Psoas muscle (tissue), 8 donors: ENCODE results near the gene RNF130. TPM values are rescaled to one million over a fixed set of nuclear protein-coding genes. Genes with fewer than 3 reads are reported as not detected.

Source experiments
- ATAC-seq, 4 donors: fragments of 200-7000 bp; cut with Tn5 transposase; one replicate each; pipeline ENCODE4 v1.9.1; 2020; ENCODE audit warnings: moderate library complexity in 3 of 4, mild to moderate bottlenecking in 2 of 4
- DNase-seq, 2 donors: peaks; one replicate each; pipeline ENCODE4 v3.0.0-alpha.2; 2020
- H3K27ac ChIP-seq: fragments of 200-600 bp; one replicate; pipeline ENCODE4 v1.8.0; 2022
- H3K27me3 ChIP-seq, 3 donors: fragments of 200-600 bp in 1 of 3; one replicate each; pipeline versions ENCODE4 v1.6.1 to v1.8.0; 2013 to 2022; ENCODE audit warnings: low read length in 2 of 3, mild to moderate bottlenecking in 2 of 3, moderate library complexity in 1 of 3; ENCODE audit not compliant: insufficient read depth in 3 of 3
- H3K36me3 ChIP-seq, 2 donors: fragments of 200-600 bp in 1 of 2; one replicate each; pipeline versions ENCODE4 v1.6.1 to v1.8.0; 2013 to 2022; ENCODE audit warnings: low read depth in 1 of 2, mild to moderate bottlenecking in 1 of 2, moderate library complexity in 1 of 2; ENCODE audit not compliant: insufficient read depth in 1 of 2
- H3K4me1 ChIP-seq: fragments of 200-600 bp; one replicate; pipeline ENCODE4 v1.8.0; 2022
- H3K4me3 ChIP-seq: fragments of 200-600 bp; one replicate; pipeline ENCODE4 v1.8.0; 2022; ENCODE audit warnings: mild to moderate bottlenecking
- H3K9me3 ChIP-seq: fragments of 200-600 bp; one replicate; pipeline ENCODE4 v1.8.0; 2022
- CTCF ChIP-seq: fragments of 200-600 bp; IDR thresholded peaks from one replicate; pipeline ENCODE4 v1.8.0; 2022; ENCODE audit warnings: antibody characterized with exemption
- WGBS, 3 donors: extraction: QIAGEN DNeasy Blood & Tissue Kit; methylation state at CpG; one replicate each; pipeline versions ENCODE4 v1.1.6 to v1.1.7; 2013; 5-methylcytosine and 5-hydroxymethylcytosine counted together
- intact Hi-C, 2 donors: fragments of 100-400 bp; cut with DNase I; formaldehyde crosslinking; loops; one replicate each; pipeline versions ENCODE4 v1.11.0 to v1.14.2; 2022
- polyA plus RNA-seq, 3 donors: library from polyadenylated mRNA; stranded (reverse); fragments of 200-250 nt; gene quantifications; one replicate each; pipeline ENCODE4 v1.2.3, GENCODE V29; 2013
- total RNA-seq, 4 donors: library from RNA; stranded (reverse); fragmentation: NEBNext Ultra II Directional in 2 of 4; extraction: Animal tissue kit (Norgen Biotek cat#: 25700) in 2 of 4; gene quantifications; one replicate each; pipeline versions ENCODE4 v1.2.1 to v1.2.4, GENCODE V29; 2021 to 2023
- donor health status: healthy with polysubstance abuse.
- donor health status: DM: no; HTN: no; CAD: no; lungs with moderate emphysema.
- donor health status: Bipolar disorder and iron deficiency.
- donor health status: healthy.
- donor health status: DM: yes; HTN: yes; CAD: no.
- donor health status: DM: no; HTN: no; CAD: no.
- donor health status: DM: no; HTN: no; CAD: no.
- donor health status: DM: yes; HTN: yes; CAD: no.

The RNF130 gene
- total and polyA plus RNA-seq, 7 donors = 34.1 to 45.3 (median 37.2) TPM

- WGBS, 3 donors = 74 to 84% (median 75%) methylated on average over 9 of the region's 9 CpGs
- intact Hi-C loops = loop anchor here in 1 of 2 donors (5.0 to 10.0 kb wide), 2 partner anchors 162 to 515 kb away; partner anchors contain the start of genes RUFY1 and TBC1D9B
- H3K4me3 ChIP-seq = peak overlapping the region; percentile 93
- peaks cover 19% of the 10 kb centered on the region for H3K4me1 ChIP-seq
- no peak overlapping the region for H3K27ac ChIP-seq
- no peaks in the 10 kb centered on the region for H3K27me3 ChIP-seq
- DNase-seq (no peak), ATAC-seq (no peak)
- TF ChIP-seq CTCF = no peak
- H3K9me3 ChIP-seq = peaks cover 5% of the 10 kb centered on the region
- no peaks in the 10 kb centered on the region for H3K36me3 ChIP-seq
These were observed 1.8 kb downstream of the RNF130 start for GRCh38 chr5:180069589-180070247.

- no peak for DNase-seq
- H3K4me1 ChIP-seq = peaks cover 19% of the 10 kb centered on the region
- no peak overlapping the region for H3K27ac ChIP-seq
- 66 to 85% (median 75%) methylated on average over 6 of the region's 6 CpGs for WGBS, 3 donors
- intact Hi-C loops = no loop called here
- H3K9me3 ChIP-seq = peaks cover 5% of the 10 kb centered on the region
- ATAC-seq = no peak
- H3K36me3 ChIP-seq = no peaks in the 10 kb centered on the region
- no peaks in the 10 kb centered on the region for H3K27me3 ChIP-seq
- H3K4me3 ChIP-seq = no peak overlapping the region
- no peak for TF ChIP-seq CTCF
These were observed 3.0 kb downstream of the RNF130 start for GRCh38 chr5:180068519-180069090.

GRCh38 chr5:180067986-180068385 lies 3.6 kb downstream of the RNF130 start:
- H3K4me3 ChIP-seq = no peak overlapping the region
- no peak for ATAC-seq
- H3K9me3 ChIP-seq = peaks cover 5% of the 10 kb centered on the region
- DNase-seq = no peak
- whole genome bisulfite sequencing, 3 donors = 73 to 87% (median 80%) methylated on average over 4 of the region's 4 CpGs
- H3K36me3 ChIP-seq = no peaks in the 10 kb centered on the region
- H3K27ac ChIP-seq = no peak overlapping the region
- H3K4me1 ChIP-seq = peaks cover 19% of the 10 kb centered on the region
- no peak for TF ChIP-seq CTCF
- no peaks in the 10 kb centered on the region for H3K27me3 ChIP-seq
- intact Hi-C loops = no loop called here

GRCh38 chr5:180060192-180060591 lies 11.4 kb downstream of the RNF130 start:
- H3K27me3 ChIP-seq = no peaks in the 10 kb centered on the region
- WGBS, 3 donors = 88 to 97% (median 95%) methylated on average over 7 of the region's 7 CpGs
- TF ChIP-seq CTCF = no peak
- H3K36me3 ChIP-seq = peaks cover 0 to 4% of the 10 kb centered on the region in 2 donors
- ATAC-seq (no peak), DNase-seq (no peak)
- H3K27ac ChIP-seq = no peak overlapping the region
- no peaks in the 10 kb centered on the region for H3K9me3 ChIP-seq
- intact Hi-C loops = no loop called here
- H3K4me3 ChIP-seq = no peak overlapping the region
- H3K4me1 ChIP-seq = no peaks in the 10 kb centered on the region
